HL-60 (cell line): ENCODE data around the gene FAM81B.

ENCODE experiments used
- DNase-seq, 2 experiments: peaks; one replicate each; pipeline ENCODE4 v3.0.0-alpha.2; 2010 to 2020; ENCODE audit warnings: low read depth in 1 of 2, low spot score in 1 of 2
- H3K27ac ChIP-seq: fragments of 250-450 bp; sonication (Bioruptor Pico); replicated peaks from 2 replicates; pipeline ENCODE4 v1.5.1; 2020; ENCODE audit warnings: mild to moderate bottlenecking, moderate library complexity
- H3K27me3 ChIP-seq: fragments of 250-450 bp; sonication (Bioruptor Pico); 2 replicates; pipeline ENCODE4 v1.5.1; 2021; ENCODE audit warnings: mild to moderate bottlenecking, moderate library complexity; ENCODE audit not compliant: insufficient read depth, poor library complexity, severe bottlenecking
- H3K4me3 ChIP-seq: replicated peaks from 2 replicates; pipeline ENCODE4 v1.5.1; 2011; ENCODE audit warnings: mild to moderate bottlenecking, control low read depth, low read length; ENCODE audit not compliant: insufficient read depth
- CTCF ChIP-seq: IDR thresholded peaks from one replicate; pipeline ENCODE4 v1.5.1; 2011; ENCODE audit warnings: low read length, control low read depth, inconsistent platforms; ENCODE audit not compliant: insufficient read depth
- GABPA ChIP-seq: IDR thresholded peaks from 2 replicates; pipeline ENCODE4 v1.6.1; 2012; ENCODE audit warnings: low read depth
- POLR2AphosphoS5 ChIP-seq: IDR thresholded peaks from 2 replicates; pipeline ENCODE4 v1.6.1; 2012; ENCODE audit warnings: low read depth
- REST ChIP-seq: IDR thresholded peaks from 2 replicates; pipeline ENCODE4 v1.6.1; 2012; ENCODE audit warnings: low read depth; ENCODE audit not compliant: insufficient replicate concordance
- SPI1 ChIP-seq: IDR thresholded peaks from 2 replicates; pipeline ENCODE4 v1.6.1; 2012; ENCODE audit warnings: low read depth, mild to moderate bottlenecking, borderline replicate concordance

The FAM81B gene

GRCh38 chr5:95403996-95404395, 12.8 kb downstream of the FAM81B start:
- Histone ChIP-seq H3K27me3 (no peaks in the 10 kb centered on the region), H3K4me3 (no peak overlapping the region), H3K27ac (no peak overlapping the region)
- TF ChIP-seq SPI1 (no peak), POLR2AphosphoS5 (no peak), REST (no peak)
- DNase-seq = no peak

DNA sequence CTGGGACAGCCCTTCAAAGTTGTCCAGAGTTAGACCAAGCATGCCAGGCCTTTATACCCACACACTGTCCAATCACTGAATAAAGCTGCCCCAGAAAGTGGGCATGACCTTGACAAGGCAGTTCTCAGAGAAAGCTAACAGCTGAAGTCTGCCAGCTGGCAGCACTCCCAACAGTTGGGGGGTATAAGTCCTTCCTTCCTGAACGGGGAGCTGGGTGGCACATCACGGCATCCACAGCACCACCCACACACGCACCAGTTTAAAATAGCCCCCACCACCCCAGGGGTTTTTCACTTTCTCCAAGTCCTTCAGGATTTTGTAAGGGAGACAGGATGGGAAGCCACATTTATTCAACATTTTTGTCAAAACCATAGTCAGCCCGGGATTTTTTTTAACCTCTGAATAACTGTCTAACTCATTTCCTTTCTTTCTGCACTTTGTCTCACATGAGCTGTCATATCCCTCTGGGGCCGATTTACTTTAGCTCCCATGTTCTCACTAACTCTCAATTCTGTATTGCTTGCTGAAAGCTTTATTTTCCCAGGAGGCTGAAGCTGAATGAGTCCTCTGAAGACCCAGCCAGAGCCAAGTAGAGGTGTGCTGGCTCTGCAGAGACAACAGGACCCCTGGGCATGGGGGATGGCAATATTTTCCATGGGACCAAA, 15.4 kb downstream of the FAM81B start:
- Histone ChIP-seq H3K27me3 (no peaks in the 10 kb centered on the region), H3K27ac (no peak overlapping the region), H3K4me3 (no peak overlapping the region)
- no peak for TF ChIP-seq POLR2AphosphoS5
- TF ChIP-seq REST = no peak
- TF ChIP-seq SPI1 = no peak
- no peak for TF ChIP-seq GABPA
- TF ChIP-seq CTCF = no peak
- no peak for DNase-seq

DNA sequence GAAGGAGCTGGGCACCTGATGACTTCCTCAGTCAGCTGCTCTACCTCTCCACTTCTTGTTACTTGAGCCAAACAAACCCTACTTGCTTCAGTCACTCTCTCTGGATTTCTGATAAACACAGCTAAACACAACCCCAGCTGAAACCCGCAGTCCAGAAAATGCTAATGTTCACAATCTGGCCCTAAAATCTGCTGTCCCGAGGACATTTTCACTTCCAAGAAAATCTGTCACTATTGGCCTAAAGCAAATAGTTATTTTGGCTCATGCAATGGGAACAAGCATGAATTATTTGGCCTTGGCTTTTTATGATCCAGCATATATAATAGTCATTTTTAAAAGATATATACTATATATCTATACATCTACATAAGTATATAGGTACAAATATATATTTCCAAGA, 19.1 kb downstream of the FAM81B start:
- TF ChIP-seq GABPA = no peak
- no peak for TF ChIP-seq CTCF
- TF ChIP-seq POLR2AphosphoS5 = no peak
- TF ChIP-seq REST = no peak
- no peak for TF ChIP-seq SPI1
- DNase-seq = no peak
- Histone ChIP-seq H3K4me3 (no peak overlapping the region), H3K27ac (no peak overlapping the region), H3K27me3 (no peaks in the 10 kb centered on the region)
